ENCODE data around the gene ELF1.

DNA sequence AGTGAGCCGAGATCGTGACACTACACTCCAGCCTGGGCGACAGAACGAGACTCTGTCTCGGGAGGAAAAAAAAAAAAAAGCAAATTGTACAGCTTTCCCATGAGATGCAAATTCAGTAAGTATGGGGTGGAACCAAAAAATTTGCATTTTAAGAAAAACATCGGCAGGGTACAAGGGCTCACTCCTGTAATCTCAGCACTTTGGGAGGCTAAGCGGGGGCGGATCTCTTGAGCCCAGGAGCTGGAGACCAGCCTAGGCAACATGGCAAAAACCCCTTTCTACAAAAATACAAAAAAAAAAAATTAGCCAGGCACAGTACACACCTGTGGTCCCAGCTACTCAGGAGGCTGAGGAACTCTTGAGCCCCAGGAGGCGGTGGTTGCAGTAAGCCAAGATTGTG is 91.2 kb downstream of the ELF1 start:
- TF ChIP-seq, protein P1, sequence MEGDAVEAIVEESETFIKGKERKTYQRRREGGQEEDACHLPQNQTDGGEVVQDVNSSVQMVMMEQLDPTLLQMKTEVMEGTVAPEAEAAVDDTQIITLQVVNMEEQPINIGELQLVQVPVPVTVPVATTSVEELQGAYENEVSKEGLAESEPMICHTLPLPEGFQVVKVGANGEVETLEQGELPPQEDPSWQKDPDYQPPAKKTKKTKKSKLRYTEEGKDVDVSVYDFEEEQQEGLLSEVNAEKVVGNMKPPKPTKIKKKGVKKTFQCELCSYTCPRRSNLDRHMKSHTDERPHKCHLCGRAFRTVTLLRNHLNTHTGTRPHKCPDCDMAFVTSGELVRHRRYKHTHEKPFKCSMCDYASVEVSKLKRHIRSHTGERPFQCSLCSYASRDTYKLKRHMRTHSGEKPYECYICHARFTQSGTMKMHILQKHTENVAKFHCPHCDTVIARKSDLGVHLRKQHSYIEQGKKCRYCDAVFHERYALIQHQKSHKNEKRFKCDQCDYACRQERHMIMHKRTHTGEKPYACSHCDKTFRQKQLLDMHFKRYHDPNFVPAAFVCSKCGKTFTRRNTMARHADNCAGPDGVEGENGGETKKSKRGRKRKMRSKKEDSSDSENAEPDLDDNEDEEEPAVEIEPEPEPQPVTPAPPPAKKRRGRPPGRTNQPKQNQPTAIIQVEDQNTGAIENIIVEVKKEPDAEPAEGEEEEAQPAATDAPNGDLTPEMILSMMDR (conservative IDR thresholded peaks at IDR 0.05; ENCODE audit: low read length), result no peak
- TF ChIP-seq EZH2phosphoT487 (IDR thresholded peaks at IDR 0.05; ENCODE audit: borderline replicate concordance), result no peak
